Panc1 (cell line): Measurements from ENCODE around the gene ARL2. TPM values are rescaled to one million over a fixed set of nuclear protein-coding genes. Genes with fewer than 3 reads are reported as not detected.
"Not testable (repeated sequence)": the region's sequence is repeated elsewhere in the genome, so short reads cannot be mapped to it uniquely, and the experiment has no call there.

Experiments used
- ATAC-seq: fragments of 200-7000 bp; cut with Tn5 transposase; 2 replicates; pipeline ENCODE4 v1.9.1; 2020; ENCODE audit warnings: mild to moderate bottlenecking, moderate library complexity
- BruUV-seq: library from RNA; stranded (reverse); fragments of 400-500 nt; replicated peaks from 2 replicates; lab custom pipeline; 2021; lab: Mats Ljungman, UMichigan
- CTCF ChIA-PET: fragments of 300-600 bp; sonication (Branson Sonifier 250); formaldehyde crosslinking; loops from one replicate; lab custom pipeline; 2022; ENCODE audit warnings: antibody characterized with exemption; lab: Charles Lee
- POLR2A ChIA-PET: fragments of 300-600 bp; sonication (Branson Sonifier 250); formaldehyde crosslinking; loops from one replicate; lab custom pipeline; 2022; ENCODE audit warnings: antibody characterized with exemption; lab: Charles Lee
- DNase-seq: peaks from one replicate; pipeline ENCODE4 v3.0.0-alpha.2; 2010; ENCODE audit warnings: low read depth, low spot score
- H3K27ac ChIP-seq: 2 replicates; pipeline ENCODE4 v1.5.1; 2011; ENCODE audit warnings: mild to moderate bottlenecking, low read length, inconsistent platforms
- H3K27me3 ChIP-seq: fragments of 200-500 bp; sonication (Bioruptor generic); 2 replicates; pipeline ENCODE4 v1.6.0; 2014; ENCODE audit warnings: low read length, inconsistent platforms; ENCODE audit not compliant: control insufficient read depth, insufficient read depth
- H3K36me3 ChIP-seq: fragments of 200-500 bp; sonication (Bioruptor generic); 2 replicates; pipeline ENCODE4 v1.5.1; 2014; ENCODE audit warnings: inconsistent platforms, mild to moderate bottlenecking, low read length, moderate library complexity; ENCODE audit not compliant: control insufficient read depth, insufficient read depth
- H3K4me1 ChIP-seq: 2 replicates; pipeline ENCODE4 v1.5.1; 2011; ENCODE audit warnings: inconsistent platforms, mild to moderate bottlenecking, low read length, moderate library complexity; ENCODE audit not compliant: control insufficient read depth, insufficient read depth
- H3K4me3 ChIP-seq, 2 experiments: 2 replicates each; pipeline ENCODE4 v1.5.1; 2011 to 2012; ENCODE audit warnings: low read depth in 2 of 2, low read length in 2 of 2, mild to moderate bottlenecking in 2 of 2, inconsistent platforms in 1 of 2, moderate library complexity in 1 of 2
- H3K9me3 ChIP-seq: fragments of 200-500 bp; sonication (Bioruptor generic); 2 replicates; pipeline ENCODE4 v1.5.1; 2014; ENCODE audit warnings: low read depth, mild to moderate bottlenecking, inconsistent platforms, low read length, moderate library complexity; ENCODE audit not compliant: control insufficient read depth, insufficient read depth
- CTCF ChIP-seq: fragments of 450-650 bp; IDR thresholded peaks from 2 replicates; pipeline ENCODE4 v1.5.1; 2017; ENCODE audit warnings: mild to moderate bottlenecking
- POLR2AphosphoS5 ChIP-seq: IDR thresholded peaks from 2 replicates; pipeline ENCODE4 v1.6.1; 2012; ENCODE audit warnings: mild to moderate bottlenecking, low read depth, low read length, moderate library complexity
- REST ChIP-seq, 2 experiments: IDR thresholded peaks; 2 replicates each; pipeline ENCODE4 v1.6.1; 2011 to 2012; ENCODE audit warnings: low read depth in 2 of 2, control low read depth in 1 of 2, low read length in 1 of 2, mild to moderate bottlenecking in 1 of 2, moderate library complexity in 1 of 2; ENCODE audit not compliant: insufficient read depth in 1 of 2
- SIN3A ChIP-seq: IDR thresholded peaks from 2 replicates; pipeline ENCODE4 v1.6.1; 2012; ENCODE audit warnings: low read depth, mild to moderate bottlenecking, low read length, moderate library complexity, borderline replicate concordance; ENCODE audit not compliant: insufficient read depth
- TCF7L2 ChIP-seq: IDR thresholded peaks from 2 replicates; pipeline ENCODE4 v1.6.1; 2011; ENCODE audit warnings: mild to moderate bottlenecking, low read depth, low read length, inconsistent platforms
- in situ Hi-C: cut with HindIII; loops from 2 replicates; pipeline ENCODE4 v1.10.0; 2016; ENCODE audit warnings: low sequenced_read_pairs, low pct_unique_long_range_greater_than_20kb
- intact Hi-C: fragments of 100-400 bp; cut with micrococcal nuclease; formaldehyde crosslinking; loops from one replicate; pipeline ENCODE4 v1.10.0; 2022; ENCODE audit not compliant: unreplicated experiment
- total RNA-seq: library from RNA; stranded (reverse); gene quantifications from one replicate; pipeline ENCODE4 v1.2.1, GENCODE V29; 2021; ENCODE audit not compliant: unreplicated experiment

Gene ARL2
- total RNA-seq, 1 experiment from 2014 or later, result 177 TPM

- Histone ChIP-seq H3K36me3 (no peaks in the 10 kb centered on the region), H3K4me1 (no peaks in the 10 kb centered on the region), H3K4me3 (no peak overlapping the region), H3K27me3 (no peaks in the 10 kb centered on the region), H3K27ac (no peak overlapping the region), H3K9me3 (no peaks in the 10 kb centered on the region)
- ChIA-PET POLR2A (no interaction called here), CTCF (no interaction called here)
- intact Hi-C loops, result no loop called here
- ATAC-seq (no peak), DNase-seq (no peak)
- in situ Hi-C loops, result no loop called here
- TF ChIP-seq TCF7L2, result no peak
- TF ChIP-seq POLR2AphosphoS5, result no peak
- no peak for TF ChIP-seq SIN3A
- no peak for TF ChIP-seq CTCF
- peak; percentile 89 to 93 for TF ChIP-seq REST (IDR thresholded peaks at IDR 0.05; ENCODE audit: insufficient read depth in 1 of 2, low read depth in 2 of 2, low read length in 1 of 2)
- BruUV-seq, result no TSS peak
These were observed 10.7 kb upstream of the ARL2 start for GRCh38 chr11:65003282-65003681.

GRCh38 chr11:65003968-65004367, 10.0 kb upstream of the ARL2 start:
- H3K4me1 ChIP-seq, H3K27me3 ChIP-seq, BruUV-seq, DNase-seq, H3K4me3 ChIP-seq, H3K9me3 ChIP-seq, POLR2A ChIA-PET, ATAC-seq, intact Hi-C loops, CTCF ChIA-PET, in situ Hi-C loops, H3K27ac ChIP-seq, H3K36me3 ChIP-seq: not testable (repeated sequence)

- Histone ChIP-seq H3K4me1 (peaks cover 3% of the 10 kb centered on the region; the same call in 1 of the 2 replicates), H3K9me3 (no peaks in the 10 kb centered on the region), H3K27me3 (no peaks in the 10 kb centered on the region), H3K4me3 (no peak overlapping the region), H3K36me3 (no peaks in the 10 kb centered on the region), H3K27ac (no peak overlapping the region)
- intact Hi-C loops, result no loop called here
- CTCF ChIA-PET, result no interaction called here
- in situ Hi-C loops, result no loop called here
- DNase-seq (no peak), ATAC-seq (no peak)
- TF ChIP-seq TCF7L2 (no peak), REST (IDR thresholded peaks at IDR 0.05; ENCODE audit: insufficient read depth in 1 of 2, low read depth in 2 of 2, low read length in 1 of 2) (no peak), CTCF (no peak), SIN3A (no peak), POLR2AphosphoS5 (no peak)
- BruUV-seq, result no TSS peak
- POLR2A ChIA-PET, result no interaction called here
These were observed 5.9 kb upstream of the ARL2 start for GRCh38 chr11:65008016-65008415.
